Measurements from ENCODE around the gene DEAF1.

The DEAF1 gene

DNA sequence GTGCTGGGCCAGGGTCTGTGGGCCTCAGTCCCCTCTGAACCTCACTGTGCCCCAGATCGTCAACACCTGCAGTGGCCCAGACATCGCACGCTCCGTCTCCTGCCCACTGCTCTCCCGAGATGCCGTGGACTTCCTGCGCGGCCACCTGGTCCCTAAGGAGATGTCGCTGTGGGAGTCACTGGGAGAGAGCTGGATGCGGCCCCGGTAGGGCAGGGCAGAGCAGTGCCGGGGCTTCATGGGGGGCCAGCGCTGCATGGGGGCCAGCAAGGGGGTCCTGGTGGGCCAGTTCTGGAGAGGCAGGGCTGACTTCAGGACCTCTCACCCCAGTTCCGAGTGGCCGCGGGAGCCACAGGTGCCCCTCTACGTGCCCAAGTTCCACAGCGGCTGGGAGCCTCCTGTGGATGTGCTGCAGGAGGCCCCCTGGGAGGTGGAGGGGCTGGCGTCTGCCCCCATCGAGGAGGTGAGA lies 27.4 kb upstream of the DEAF1 start:
- peaks cover 11% of the 10 kb centered on the region for H3K27me3 ChIP-seq (ENCODE audit: insufficient read depth, poor library complexity, severe bottlenecking)

DNA sequence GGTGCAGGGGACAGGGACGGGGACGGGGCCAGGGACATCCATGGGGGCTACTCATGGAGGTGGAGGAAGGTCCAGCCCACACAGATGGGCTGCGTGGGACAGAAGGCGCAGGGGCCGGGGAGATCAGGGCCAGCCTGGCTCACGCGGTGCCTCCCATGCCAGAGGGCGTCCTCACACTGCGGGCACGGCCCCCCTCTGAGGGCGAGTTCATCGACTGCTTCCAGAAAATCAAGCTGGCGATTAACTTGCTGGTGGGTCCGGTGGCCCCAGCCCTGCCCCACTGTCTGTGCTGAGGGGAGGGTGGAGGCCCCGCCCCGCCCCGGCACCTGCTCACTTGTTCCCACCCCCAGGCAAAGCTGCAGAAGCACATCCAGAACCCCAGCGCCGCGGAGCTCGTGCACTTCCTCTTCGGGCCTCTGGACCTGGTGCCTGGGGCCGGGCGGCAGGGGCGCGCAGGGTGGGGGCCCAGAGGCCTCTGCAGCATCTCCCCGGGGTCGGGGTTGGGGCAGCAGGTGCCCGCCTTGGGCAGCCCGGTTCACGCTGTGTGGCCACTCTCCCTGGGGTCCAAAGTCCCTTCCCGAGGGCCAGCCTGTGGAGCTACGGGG lies 26.8 kb upstream of the DEAF1 start:
- Histone ChIP-seq H3K27me3 (ENCODE audit: insufficient read depth, poor library complexity, severe bottlenecking) (peaks cover 11% of the 10 kb centered on the region), H3K4me3 (replicated peaks; ENCODE audit: insufficient read depth, low read length) (peak overlapping the region; percentile 21), H3K27ac (replicated peaks) (no peak overlapping the region)
- TF ChIP-seq, protein P1, sequence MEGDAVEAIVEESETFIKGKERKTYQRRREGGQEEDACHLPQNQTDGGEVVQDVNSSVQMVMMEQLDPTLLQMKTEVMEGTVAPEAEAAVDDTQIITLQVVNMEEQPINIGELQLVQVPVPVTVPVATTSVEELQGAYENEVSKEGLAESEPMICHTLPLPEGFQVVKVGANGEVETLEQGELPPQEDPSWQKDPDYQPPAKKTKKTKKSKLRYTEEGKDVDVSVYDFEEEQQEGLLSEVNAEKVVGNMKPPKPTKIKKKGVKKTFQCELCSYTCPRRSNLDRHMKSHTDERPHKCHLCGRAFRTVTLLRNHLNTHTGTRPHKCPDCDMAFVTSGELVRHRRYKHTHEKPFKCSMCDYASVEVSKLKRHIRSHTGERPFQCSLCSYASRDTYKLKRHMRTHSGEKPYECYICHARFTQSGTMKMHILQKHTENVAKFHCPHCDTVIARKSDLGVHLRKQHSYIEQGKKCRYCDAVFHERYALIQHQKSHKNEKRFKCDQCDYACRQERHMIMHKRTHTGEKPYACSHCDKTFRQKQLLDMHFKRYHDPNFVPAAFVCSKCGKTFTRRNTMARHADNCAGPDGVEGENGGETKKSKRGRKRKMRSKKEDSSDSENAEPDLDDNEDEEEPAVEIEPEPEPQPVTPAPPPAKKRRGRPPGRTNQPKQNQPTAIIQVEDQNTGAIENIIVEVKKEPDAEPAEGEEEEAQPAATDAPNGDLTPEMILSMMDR (IDR thresholded peaks at IDR 0.05; ENCODE audit: insufficient read depth, low read length): no peak
- TF ChIP-seq GABPA (IDR thresholded peaks at IDR 0.05; ENCODE audit: low read depth) (no peak), POLR2AphosphoS5 (IDR thresholded peaks at IDR 0.05; ENCODE audit: low read depth) (no peak), SPI1 (IDR thresholded peaks at IDR 0.05; ENCODE audit: borderline replicate concordance, low read depth) (peak; percentile 97), REST (IDR thresholded peaks at IDR 0.05; ENCODE audit: insufficient replicate concordance, low read depth) (no peak)
- DNase-seq (ENCODE audit: low read depth in 1 of 2, low spot score in 1 of 2): peak; percentile 39 to 82

More for the DNA sequence above, 27.4 kb upstream of the DEAF1 start:
- DNase-seq (ENCODE audit: low read depth in 1 of 2, low spot score in 1 of 2): no peak
- TF ChIP-seq SPI1 (IDR thresholded peaks at IDR 0.05; ENCODE audit: borderline replicate concordance, low read depth): no peak
- no peak for TF ChIP-seq REST (IDR thresholded peaks at IDR 0.05; ENCODE audit: insufficient replicate concordance, low read depth)
- TF ChIP-seq, protein P1 (IDR thresholded peaks at IDR 0.05; ENCODE audit: insufficient read depth, low read length): no peak
- TF ChIP-seq GABPA (IDR thresholded peaks at IDR 0.05; ENCODE audit: low read depth): no peak
- no peak for TF ChIP-seq POLR2AphosphoS5 (IDR thresholded peaks at IDR 0.05; ENCODE audit: low read depth)
- Histone ChIP-seq H3K27ac (replicated peaks) (no peak overlapping the region), H3K4me3 (replicated peaks; ENCODE audit: insufficient read depth, low read length) (no peak overlapping the region)

GRCh38 chr11:721247-721740 lies 26.3 kb upstream of the DEAF1 start:
- peak overlapping the region; percentile 26 for H3K4me3 ChIP-seq (replicated peaks; ENCODE audit: insufficient read depth, low read length)
- TF ChIP-seq, protein P1 (IDR thresholded peaks at IDR 0.05; ENCODE audit: insufficient read depth, low read length): no peak
- peak; percentile 14; the same call in 1 of the 2 replicates for TF ChIP-seq SPI1 (IDR thresholded peaks at IDR 0.05; ENCODE audit: borderline replicate concordance, low read depth)
- TF ChIP-seq REST (IDR thresholded peaks at IDR 0.05; ENCODE audit: insufficient replicate concordance, low read depth): no peak
- peak; percentile 77 for TF ChIP-seq POLR2AphosphoS5 (IDR thresholded peaks at IDR 0.05; ENCODE audit: low read depth)
- TF ChIP-seq GABPA (IDR thresholded peaks at IDR 0.05; ENCODE audit: low read depth): 0 out of 2 replicates have a peak, but pooled peaks have one; percentile 23
- H3K27ac ChIP-seq (replicated peaks): no peak overlapping the region
- peaks cover 11% of the 10 kb centered on the region for H3K27me3 ChIP-seq (ENCODE audit: insufficient read depth, poor library complexity, severe bottlenecking)
- DNase-seq (ENCODE audit: low read depth in 1 of 2, low spot score in 1 of 2): peak in 1 of 2 experiments; percentile 67
